ENCODE results near the gene MYD88. TPM values are rescaled to one million over a fixed set of nuclear protein-coding genes. Genes with fewer than 3 reads are reported as not detected.

Gene MYD88
- total and polyA plus RNA-seq, 9 of the 15 experiments (the other 6 are each of a cell fraction or from before 2014, with no cell fraction given): 3.2 to 47.3 (median 27.6) TPM

DNA sequence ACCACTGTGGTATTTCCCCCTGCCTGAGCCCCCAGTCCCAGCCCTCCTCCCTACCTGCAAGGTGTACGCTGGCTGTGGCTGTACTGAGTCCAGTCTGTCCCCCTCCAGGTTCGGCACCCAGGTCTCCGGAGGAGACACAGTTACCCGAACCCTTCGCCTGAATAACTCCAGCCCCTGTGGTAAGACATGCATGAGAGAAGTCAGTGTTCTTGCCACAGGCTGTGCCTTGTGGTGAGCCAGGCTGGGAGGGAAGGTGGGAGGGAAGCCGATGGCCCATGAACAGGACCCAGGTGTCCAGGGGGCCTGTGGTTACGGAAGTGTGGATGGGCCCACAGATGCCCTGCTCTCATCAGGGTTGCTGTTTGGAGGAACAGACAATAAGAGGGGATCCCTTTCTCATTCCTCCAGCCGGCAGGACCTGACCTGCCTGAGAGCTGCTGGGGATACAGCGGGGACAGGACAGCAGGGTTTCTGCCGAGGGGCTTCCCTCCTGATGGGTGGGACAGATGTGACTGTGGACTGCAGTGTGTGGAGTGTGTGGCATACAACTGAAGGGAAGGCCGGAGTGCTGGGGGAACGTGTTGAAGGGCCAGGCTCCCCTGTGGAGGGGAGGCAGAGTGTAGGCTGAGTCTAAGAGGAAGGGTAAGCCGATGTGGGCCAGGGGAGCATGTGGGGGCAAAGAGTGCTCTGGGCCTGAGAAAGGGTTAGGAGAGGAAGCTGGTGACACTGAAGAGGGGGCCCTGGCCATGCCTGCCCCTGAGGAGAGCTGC is 23.4 kb upstream of the MYD88 start:
- TF ChIP-seq ERF (CRISPR knock-in tag; IDR thresholded peaks at IDR 0.05) (0 out of 2 replicates have a peak, but pooled peaks have one; percentile 35), U2AF2 (optimal IDR thresholded peaks at IDR 0.05; ENCODE audit: low read depth, low read length) (no peak)
- Histone ChIP-seq H2AFZ (ENCODE audit: low read depth, low read length) (no peak overlapping the region), H3K36me3 (ENCODE audit: control insufficient read depth, insufficient read depth, low read length) (no peaks in the 10 kb centered on the region), H3K27me3 (ENCODE audit: control insufficient read depth in 2 of 2, insufficient read depth in 2 of 2, low read length in 2 of 2) (peaks cover 15 to 50% of the 10 kb centered on the region in 2 experiments; a peak in 4 of 5 replicates), H3K79me2 (ENCODE audit: control insufficient read depth, insufficient read depth, low read length) (no peaks in the 10 kb centered on the region), H3K9me1 (ENCODE audit: control insufficient read depth, insufficient read depth, low read length) (no peaks in the 10 kb centered on the region), H3K27ac (ENCODE audit: extremely low read depth, low read depth, low read length) (no peak overlapping the region), H4K20me1 (replicated peaks; ENCODE audit: control insufficient read depth, insufficient read depth, low read length) (peaks cover 27% of the 10 kb centered on the region), H3K9me3 (replicated peaks; ENCODE audit: control insufficient read depth, insufficient read depth, low read depth, low read length) (no peaks in the 10 kb centered on the region), H3K4me2 (ENCODE audit: insufficient read depth, low read length) (no peak overlapping the region), H3K4me3 (no peak overlapping the region), H3K9ac (ENCODE audit: insufficient read depth in 1 of 2, low read depth in 2 of 2, low read length in 2 of 2) (peak overlapping the region in 1 of 2 experiments; percentile 79; a peak in 2 of 4 replicates), H3K4me1 (replicated peaks in 1 of 2; ENCODE audit: control insufficient read depth in 2 of 2, insufficient read depth in 2 of 2, low read length in 2 of 2) (peaks cover 0 to 25% of the 10 kb centered on the region in 2 experiments; a peak in 3 of 5 replicates)
- FAIRE-seq (no peak), DNase-seq (ENCODE audit: extremely low read depth in 1 of 4, low spot score in 3 of 4) (no peak), ATAC-seq (no peak)
- in situ Hi-C loops (cut with MboI) (loop anchor here (5.0 kb wide), 1 partner anchor 537 kb away; no protein-coding TSS in a partner anchor), intact Hi-C loops (cut with micrococcal nuclease) (loop anchor here (5.0 kb wide), 3 partner anchors 143 to 367 kb away; partner anchors contain the start of gene XYLB)
- CTCF ChIA-PET (ENCODE audit: low intra/inter-chr PET ratio): interaction anchor here (0.6 kb wide), 1 partner anchor 548 kb away, joined by 3 read pairs; no protein-coding TSS in a partner anchor
- no TSS peak for BruUV-seq (replicated peaks)
- POLR2A ChIA-PET: interaction anchor here (0.6 to 1.4 kb wide), 5 partner anchors 12 to 190 kb away, joined by 3 to 5 read pairs (median 4); partner anchors contain the start of gene ACAA1
- 8% methylated on average over 13 of the region's 13 CpGs for WGBS (ENCODE audit: insufficient coverage, low coverage, missing lambda C conversion rate)
